C4-2B (cell line): Measurements from ENCODE around the gene SLC13A5.

Experiments used
- CTCF ChIP-seq: fragments of 450-650 bp; conservative IDR thresholded peaks from 2 replicates; pipeline ENCODE4 v1.5.1; 2017; ENCODE audit warnings: mild to moderate bottlenecking
- ZFX ChIP-seq: fragments of 450-650 bp; IDR thresholded peaks from 2 replicates; pipeline ENCODE4 v1.6.1; 2017

- TF ChIP-seq CTCF: no peak
- no peak for TF ChIP-seq ZFX
Measured at GRCh38 chr17:6681671-6682070, 31.5 kb downstream of the SLC13A5 start.
